IMR-90 (cell line): ENCODE measurements around the gene DIO1. TPM values are rescaled to one million over a fixed set of nuclear protein-coding genes. Genes with fewer than 3 reads are reported as not detected.

Experiments used
- ATAC-seq: fragments of 200-7000 bp; cut with Tn5 transposase; 2 replicates; pipeline ENCODE4 v1.9.1; 2020; ENCODE audit warnings: low read depth, mild to moderate bottlenecking, moderate library complexity
- BruUV-seq: library from RNA; stranded (reverse); fragments of 400-500 nt; replicated peaks from 2 replicates; lab custom pipeline; 2021; lab: Mats Ljungman, UMichigan
- CTCF ChIA-PET: fragments of 300-600 bp; formaldehyde crosslinking; extraction: SDS; loops from one replicate; lab custom pipeline; 2021; ENCODE audit warnings: antibody characterized with exemption; lab: Yijun Ruan, JAX
- POLR2A ChIA-PET: fragments of 300-600 bp; sonication (Branson Sonifier 250); formaldehyde crosslinking; loops from one replicate; lab custom pipeline; 2022; ENCODE audit warnings: antibody characterized with exemption; ENCODE audit not compliant: unreplicated experiment; lab: Charles Lee
- DNase-seq: peaks from one replicate; pipeline ENCODE4 v3.0.0; 2013
- H2AFZ ChIP-seq: replicated peaks from 2 replicates; pipeline ENCODE3; 2013; ENCODE audit warnings: low read length, mild to moderate bottlenecking; ENCODE audit not compliant: poor library complexity
- H2AK5ac ChIP-seq: 2 replicates; pipeline ENCODE4 v1.6.1; 2013; ENCODE audit warnings: low read depth, low read length, inconsistent platforms
- H2AK9ac ChIP-seq: replicated peaks from 2 replicates; pipeline ENCODE3; 2013; ENCODE audit warnings: mild to moderate bottlenecking, low read depth, low read length, moderate library complexity; ENCODE audit not compliant: poor library complexity
- H2BK120ac ChIP-seq: 2 replicates; pipeline ENCODE4 v1.6.1; 2013; ENCODE audit warnings: low read depth, low read length, inconsistent platforms
- H2BK15ac ChIP-seq: 3 replicates; pipeline ENCODE4 v1.6.1; 2013; ENCODE audit warnings: low read depth, low read length, inconsistent platforms
- H2BK20ac ChIP-seq: 2 replicates; pipeline ENCODE4 v1.6.1; 2013; ENCODE audit warnings: low read depth, mild to moderate bottlenecking, inconsistent platforms, low read length, moderate library complexity
- H2BK5ac ChIP-seq: 2 replicates; pipeline ENCODE4 v1.6.1; 2013; ENCODE audit warnings: mild to moderate bottlenecking, low read depth, low read length, inconsistent platforms; ENCODE audit not compliant: poor library complexity, severe bottlenecking
- H3K14ac ChIP-seq: replicated peaks from 2 replicates; pipeline ENCODE4 v1.6.1; 2013; ENCODE audit warnings: low read depth, low read length, inconsistent platforms
- H3K18ac ChIP-seq: 2 replicates; pipeline ENCODE4 v1.6.1; 2013; ENCODE audit warnings: low read depth, low read length, control low read depth
- H3K23ac ChIP-seq: 2 replicates; pipeline ENCODE4 v1.6.1; 2013; ENCODE audit warnings: low read depth, low read length, inconsistent platforms
- H3K27ac ChIP-seq: 2 replicates; pipeline ENCODE4 v1.5.1; 2013; ENCODE audit warnings: mild to moderate bottlenecking, control low read depth, low read length; ENCODE audit not compliant: insufficient read depth
- H3K27me3 ChIP-seq: 2 replicates; pipeline ENCODE4 v1.6.1; 2013; ENCODE audit warnings: low read length; ENCODE audit not compliant: control insufficient read depth, insufficient read depth
- H3K36me3 ChIP-seq: 2 replicates; pipeline ENCODE4 v1.6.1; 2013; ENCODE audit warnings: low read length, mixed read lengths; ENCODE audit not compliant: control insufficient read depth, insufficient read depth
- H3K4ac ChIP-seq: 2 replicates; pipeline ENCODE4 v1.6.1; 2013; ENCODE audit warnings: low read depth, low read length, inconsistent platforms
- H3K4me1 ChIP-seq: 2 replicates; pipeline ENCODE4 v1.6.1; 2013; ENCODE audit warnings: low read length, mixed read lengths; ENCODE audit not compliant: control insufficient read depth, insufficient read depth
- H3K4me2 ChIP-seq: 2 replicates; pipeline ENCODE4 v1.6.1; 2013; ENCODE audit warnings: low read depth, mild to moderate bottlenecking, control low read depth, low read length, moderate library complexity
- H3K4me3 ChIP-seq: 2 replicates; pipeline ENCODE4 v1.5.1; 2013; ENCODE audit warnings: low read depth, mild to moderate bottlenecking, control low read depth, low read length, moderate library complexity; ENCODE audit not compliant: insufficient read depth
- H3K56ac ChIP-seq: 2 replicates; pipeline ENCODE4 v1.6.1; 2013; ENCODE audit warnings: low read length, inconsistent platforms; ENCODE audit not compliant: insufficient read depth; ENCODE audit errors: extremely low read depth
- H3K79me1 ChIP-seq, 2 experiments: 2 replicates each; pipeline ENCODE4 v1.6.1; 2013; ENCODE audit warnings: low read length in 2 of 2, inconsistent platforms in 1 of 2, low read depth in 1 of 2
- H3K9ac ChIP-seq: 2 replicates; pipeline ENCODE4 v1.6.1; 2013; ENCODE audit warnings: low read depth, low read length, control low read depth
- H3K9me1 ChIP-seq: 2 replicates; pipeline ENCODE4 v1.6.1; 2013; ENCODE audit warnings: low read length, inconsistent platforms; ENCODE audit not compliant: insufficient read depth
- H3K9me3 ChIP-seq: 2 replicates; pipeline ENCODE4 v1.6.1; 2013; ENCODE audit warnings: low read length; ENCODE audit not compliant: control insufficient read depth, insufficient read depth
- H4K20me1 ChIP-seq: 2 replicates; pipeline ENCODE4 v1.6.1; 2013; ENCODE audit warnings: low read length, inconsistent platforms; ENCODE audit not compliant: insufficient read depth
- H4K5ac ChIP-seq: 2 replicates; pipeline ENCODE4 v1.6.1; 2013; ENCODE audit warnings: mild to moderate bottlenecking, low read depth, low read length, control low read depth
- H4K8ac ChIP-seq, 2 experiments: 2 replicates each; pipeline ENCODE4 v1.6.1; 2013; ENCODE audit warnings: low read depth in 2 of 2, low read length in 2 of 2, control low read depth in 1 of 2, inconsistent platforms in 1 of 2
- H4K91ac ChIP-seq: 2 replicates; pipeline ENCODE4 v1.6.1; 2013; ENCODE audit warnings: low read depth, low read length, inconsistent platforms; ENCODE audit not compliant: insufficient read depth
- FOS ChIP-seq: fragments of 150-350 bp; IDR thresholded peaks from 2 replicates; pipeline ENCODE4 v1.6.1; 2016; ENCODE audit warnings: low read depth, low read length
- RAD21 ChIP-seq: IDR thresholded peaks from 2 replicates; pipeline ENCODE4 v1.6.1; 2012; ENCODE audit warnings: low read length, improper control_type of control experiment
- WGBS, 2 experiments: methylation state at CpG; one replicate each; pipeline versions ENCODE4 v1.1.5 to v1.1.7; 2013; ENCODE audit warnings: missing lambda C conversion rate in 2 of 2; ENCODE audit not compliant: insufficient read length in 1 of 2; ENCODE audit errors: extremely low coverage in 2 of 2; 5-methylcytosine and 5-hydroxymethylcytosine counted together
- dilution Hi-C: fragments of 300-500 bp; cut with HindIII; formaldehyde crosslinking; loops from one replicate; pipeline ENCODE4 v1.14.3; 2018; ENCODE audit warnings: low sequenced_read_pairs; ENCODE audit not compliant: unreplicated experiment
- in situ Hi-C: fragments of 300-500 bp; cut with MboI; formaldehyde crosslinking; loops from 3 replicates; pipeline ENCODE4 v1.14.3; 2019; ENCODE audit warnings: low sequenced_read_pairs, inconsistent platforms, mixed read lengths
- intact Hi-C: fragments of 100-400 bp; cut with micrococcal nuclease; formaldehyde crosslinking; loops from 2 replicates; pipeline ENCODE4 v1.10.0; 2022
- polyA plus RNA-seq, 3 experiments: library from polyadenylated mRNA; depleted of rRNA; stranded (reverse); fragments of >200 nt; gene quantifications; 2 replicates each; pipeline ENCODE4 v1.2.3, GENCODE V29; 2012; ENCODE audit warnings: low replicate concordance in 1 of 3
- total RNA-seq: library from RNA; depleted of rRNA; stranded (reverse); fragments of >200 nt; gene quantifications from 2 replicates; pipeline ENCODE4 v1.2.3, GENCODE V29; 2012

Gene DIO1
- total and polyA plus RNA-seq, 2 of the 4 experiments (the other 2 are of a cell fraction) = not detected

GRCh38 chr1:53938136-53938830 is 44.3 kb downstream of the DIO1 start:
- Histone ChIP-seq H2BK5ac (peak overlapping the region; percentile 59), H3K14ac (no peak overlapping the region), H3K23ac (no peak overlapping the region), H4K8ac (no peak overlapping the region), H3K56ac (no peak overlapping the region), H2AK5ac (no peak overlapping the region), H3K9me1 (no peaks in the 10 kb centered on the region), H3K27me3 (no peaks in the 10 kb centered on the region), H3K9me3 (peaks cover 9% of the 10 kb centered on the region), H2AFZ (no peak overlapping the region), H2BK120ac (no peak overlapping the region), H4K5ac (no peak overlapping the region), H4K91ac (no peak overlapping the region), H2AK9ac (no peak overlapping the region), H3K18ac (no peak overlapping the region), H3K36me3 (peaks cover 4% of the 10 kb centered on the region), H3K4me3 (no peak overlapping the region), H3K9ac (no peak overlapping the region), H4K20me1 (peaks cover 10% of the 10 kb centered on the region; the same call in 1 of the 2 replicates), H3K4me1 (peaks cover 6% of the 10 kb centered on the region; the same call in 1 of the 2 replicates), H3K4me2 (peak overlapping the region; percentile 92), H2BK20ac (no peak overlapping the region), H3K4ac (no peak overlapping the region), H3K79me1 (peaks cover 16 to 35% of the 10 kb centered on the region in 2 experiments), H2BK15ac (no peak overlapping the region), H3K27ac (peak overlapping the region; percentile 66; the same call in 1 of the 2 replicates)
- no TSS peak for BruUV-seq
- TF ChIP-seq RAD21 (no peak), FOS (peak; percentile 22)
- ATAC-seq = peak; percentile 89
- dilution Hi-C loops = no loop called here
- peak; percentile 84 for DNase-seq
- intact Hi-C loops = no loop called here
- WGBS, 2 experiments = no CpG with 5 or more reads among the region's 4 CpGs
- in situ Hi-C loops = no loop called here
- ChIA-PET CTCF (interaction anchor here (0.6 kb wide), 1 partner anchor 65 kb away, joined by 3 read pairs; no protein-coding TSS in a partner anchor), POLR2A (no interaction called here)
